HAP-1 (cell line): ENCODE measurements around the gene PFKP.
A peak's percentile ranks its signal among the peaks of the same experiment; 100 is the strongest.

ENCODE experiments used
- DNase-seq, 2 experiments: peaks; one replicate each; pipeline ENCODE4 v3.0.0-alpha.2; 2016 to 2020; ENCODE audit warnings: low spot score in 2 of 2
- H3K27me3 ChIP-seq: fragments of 250-450 bp; sonication (Bioruptor Pico); 2 replicates; pipeline ENCODE4 v1.5.1; 2020; ENCODE audit warnings: low read depth, mild to moderate bottlenecking, moderate library complexity
- H3K36me3 ChIP-seq: fragments of 250-450 bp; sonication (Bioruptor Pico); replicated peaks from 2 replicates; pipeline ENCODE4 v1.5.1; 2020; ENCODE audit warnings: mild to moderate bottlenecking
- H3K4me1 ChIP-seq: fragments of 250-450 bp; sonication (Bioruptor Pico); 2 replicates; pipeline ENCODE4 v1.5.1; 2020; ENCODE audit warnings: mild to moderate bottlenecking
- H3K4me3 ChIP-seq: fragments of 250-450 bp; sonication (Bioruptor Pico); 2 replicates; pipeline ENCODE4 v1.5.1; 2020; ENCODE audit warnings: mild to moderate bottlenecking, moderate library complexity
- H3K9me3 ChIP-seq: fragments of 250-450 bp; sonication (Bioruptor Pico); 2 replicates; pipeline ENCODE4 v1.5.1; 2020; ENCODE audit warnings: mild to moderate bottlenecking, moderate library complexity
- in situ Hi-C: fragments of 300-500 bp; cut with MboI; formaldehyde crosslinking; loops from 3 replicates; pipeline ENCODE4 v1.14.3; 2020; ENCODE audit warnings: low sequenced_read_pairs, inconsistent platforms, mixed read lengths

PFKP gene

DNA sequence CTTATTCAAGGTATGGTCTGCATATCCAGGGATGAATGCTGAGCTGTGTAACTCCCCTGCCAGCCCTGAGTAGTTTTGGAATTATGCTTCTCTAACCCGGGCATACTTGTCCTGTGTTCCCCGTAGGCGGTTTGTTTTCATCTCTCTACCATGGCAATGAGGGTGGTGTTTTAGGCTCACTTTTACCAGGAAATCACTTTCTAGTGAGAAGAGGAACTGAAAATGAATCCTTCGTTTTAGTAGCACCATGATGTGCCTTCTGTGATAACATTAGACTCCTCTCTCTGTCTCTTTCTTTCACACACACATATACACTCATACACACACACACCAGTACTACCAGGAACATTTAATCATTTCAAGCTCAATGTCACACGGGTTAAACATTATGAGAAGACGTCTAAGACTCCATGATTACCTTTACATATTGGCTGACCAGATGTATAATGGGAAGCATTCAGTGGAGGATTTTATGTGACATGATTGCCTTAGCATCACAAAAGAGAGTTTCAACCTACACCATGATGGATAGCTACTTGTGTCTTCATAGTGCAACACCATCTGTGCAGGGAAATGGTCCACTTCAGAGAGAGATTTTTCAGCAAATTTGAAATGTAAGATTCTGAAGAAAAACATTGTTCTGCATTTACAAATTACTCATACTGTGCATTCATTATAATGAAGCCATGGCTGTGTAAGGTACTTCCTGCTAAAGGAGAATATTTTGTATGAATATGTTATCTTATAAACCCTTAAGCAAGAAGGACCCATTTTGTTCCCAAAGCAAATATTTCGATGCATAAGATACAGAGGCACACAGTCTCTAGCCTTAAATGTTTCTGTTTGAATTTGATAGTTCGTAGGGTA lies 31.0 kb upstream of the PFKP start:
- in situ Hi-C loops: no loop called here
- no peaks in the 10 kb centered on the region; the same call in 1 of the 2 replicates for H3K27me3 ChIP-seq
- H3K4me1 ChIP-seq: no peaks in the 10 kb centered on the region
- no peak overlapping the region for H3K4me3 ChIP-seq
- H3K36me3 ChIP-seq: no peaks in the 10 kb centered on the region
- no peak for DNase-seq
- no peaks in the 10 kb centered on the region for H3K9me3 ChIP-seq

DNA sequence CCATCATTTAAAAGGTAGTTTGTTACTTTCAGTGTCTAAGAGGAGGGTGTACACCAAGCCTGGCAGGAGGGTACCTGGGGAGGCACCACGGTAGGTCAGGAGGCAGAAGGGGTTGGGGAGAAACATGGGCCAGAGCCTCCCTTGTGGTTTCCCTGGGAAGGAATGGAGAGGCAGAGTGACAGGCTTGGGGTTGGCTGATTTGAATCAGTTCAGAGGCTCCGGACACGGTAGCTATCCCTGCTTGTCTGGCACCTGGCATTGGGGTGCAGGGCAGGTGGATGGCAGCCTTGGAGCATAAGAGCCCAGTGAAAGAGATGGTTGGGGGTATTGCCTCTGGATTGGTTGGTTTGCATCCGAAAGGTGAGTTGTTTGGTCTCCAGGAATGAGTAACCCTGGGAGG lies 30.2 kb upstream of the PFKP start:
- no peak for DNase-seq
- H3K9me3 ChIP-seq: no peaks in the 10 kb centered on the region
- no peaks in the 10 kb centered on the region for H3K36me3 ChIP-seq
- no peaks in the 10 kb centered on the region for H3K4me1 ChIP-seq
- in situ Hi-C loops: no loop called here
- no peaks in the 10 kb centered on the region; the same call in 1 of the 2 replicates for H3K27me3 ChIP-seq
- no peak overlapping the region for H3K4me3 ChIP-seq

DNA sequence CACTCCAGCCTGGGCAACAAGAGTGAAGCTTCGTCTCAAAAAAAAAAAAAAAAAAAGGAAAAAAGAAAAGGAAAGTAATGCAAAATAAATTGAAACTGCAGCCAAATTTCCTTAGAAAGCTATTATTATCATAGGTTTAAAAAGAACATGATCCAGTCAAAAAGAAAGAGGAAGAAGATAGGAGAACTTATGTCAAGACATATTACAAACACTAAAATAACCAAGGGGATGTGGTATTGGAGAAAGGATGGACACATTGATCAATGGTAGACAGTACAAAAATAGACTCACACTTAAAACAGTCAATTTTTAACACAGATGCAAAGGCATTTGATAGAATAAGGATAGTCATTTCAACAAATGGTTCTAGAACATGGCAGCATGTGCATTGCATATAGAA lies 27.3 kb upstream of the PFKP start:
- in situ Hi-C loops: no loop called here
- no peaks in the 10 kb centered on the region; the same call in 1 of the 2 replicates for H3K27me3 ChIP-seq
- H3K36me3 ChIP-seq: no peaks in the 10 kb centered on the region
- no peak for DNase-seq
- H3K4me3 ChIP-seq: no peak overlapping the region
- H3K9me3 ChIP-seq: no peaks in the 10 kb centered on the region
- H3K4me1 ChIP-seq: no peaks in the 10 kb centered on the region

GRCh38 chr10:3042589-3042988 lies 24.8 kb upstream of the PFKP start:
- H3K27me3 ChIP-seq: no peaks in the 10 kb centered on the region
- in situ Hi-C loops: no loop called here
- H3K4me3 ChIP-seq: no peak overlapping the region
- no peaks in the 10 kb centered on the region for H3K9me3 ChIP-seq
- no peak for DNase-seq
- H3K36me3 ChIP-seq: no peaks in the 10 kb centered on the region
- no peaks in the 10 kb centered on the region; the same call in 1 of the 2 replicates for H3K4me1 ChIP-seq

DNA sequence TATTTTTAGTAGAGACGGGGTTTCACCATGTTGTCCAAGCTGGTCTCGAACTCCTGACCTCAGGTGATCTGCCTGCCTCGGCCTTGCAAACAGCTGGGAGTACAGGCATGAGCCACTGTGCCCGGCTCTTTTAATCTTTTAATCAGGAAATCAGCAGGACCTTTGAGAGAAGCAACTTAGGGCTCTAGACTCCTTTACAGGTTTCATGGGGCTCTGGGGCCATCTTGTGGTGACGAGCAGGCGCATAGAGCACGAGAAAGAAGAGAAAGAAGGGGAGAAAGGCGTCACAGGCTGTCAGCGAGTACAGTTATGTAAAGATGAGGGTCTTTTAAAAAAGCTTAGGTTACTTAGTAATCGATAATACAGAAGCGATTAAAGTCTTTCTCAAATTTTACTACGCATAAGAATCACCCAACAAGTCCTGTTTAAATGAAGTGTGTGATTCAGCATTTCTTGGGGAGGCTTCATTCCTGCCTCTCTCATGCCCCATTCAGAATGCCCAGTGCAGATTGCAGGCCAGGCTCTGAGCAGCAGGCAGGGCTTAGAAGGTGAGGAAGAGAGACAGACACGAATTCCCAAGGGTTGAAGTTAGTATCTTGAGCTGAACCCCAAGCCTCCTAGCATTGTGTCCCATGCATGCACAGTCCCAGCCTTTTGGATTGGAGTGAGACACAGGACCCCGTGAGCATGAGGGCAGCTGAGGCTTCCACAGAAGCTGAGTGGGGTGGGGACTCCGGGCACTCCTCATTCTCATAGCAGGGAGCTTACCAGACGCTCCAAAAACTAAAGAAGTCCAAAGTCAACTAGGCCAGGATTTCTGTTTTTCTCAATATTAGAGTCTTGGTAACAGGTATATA lies 23.6 kb upstream of the PFKP start:
- Histone ChIP-seq H3K4me1 (no peaks in the 10 kb centered on the region; the same call in 1 of the 2 replicates), H3K36me3 (no peaks in the 10 kb centered on the region), H3K4me3 (no peak overlapping the region), H3K27me3 (no peaks in the 10 kb centered on the region), H3K9me3 (no peaks in the 10 kb centered on the region)
- DNase-seq: peak; percentile 66 to 76
- in situ Hi-C loops: no loop called here

DNA sequence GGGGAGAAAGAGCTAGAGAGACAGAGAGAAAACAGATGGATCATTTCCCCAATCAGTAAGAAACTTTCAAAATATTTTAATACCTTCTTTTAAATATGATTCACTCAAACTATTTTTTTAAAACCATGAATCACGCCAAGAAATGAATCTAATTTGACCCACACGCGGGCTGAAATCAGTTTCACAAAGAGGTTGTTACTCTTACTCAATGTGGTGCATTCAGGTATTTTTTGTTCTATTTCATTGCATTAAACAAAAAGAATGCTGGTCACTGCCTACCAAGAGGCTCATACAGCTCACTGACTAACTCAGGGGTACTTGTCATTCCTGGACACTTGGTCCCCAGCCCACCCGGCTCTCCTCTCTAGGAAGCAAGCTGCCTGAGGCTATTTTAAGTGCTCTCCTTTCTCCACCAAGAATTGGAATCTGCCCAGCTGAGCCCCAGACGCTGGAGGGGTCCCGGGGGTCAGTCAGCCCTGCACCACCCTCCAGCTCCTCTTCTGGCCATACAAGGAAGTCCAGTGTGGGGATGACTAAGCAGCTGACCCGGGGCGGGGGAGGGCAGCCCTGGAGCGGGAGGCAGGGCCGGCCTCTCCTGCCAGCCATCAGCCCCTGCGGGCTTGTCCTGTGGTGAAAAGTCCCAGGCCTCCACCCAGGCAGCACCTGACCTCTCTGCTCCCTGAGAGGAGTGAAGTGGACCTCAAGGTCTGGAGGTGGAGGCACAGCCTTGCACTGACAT lies 21.7 kb upstream of the PFKP start:
- no peaks in the 10 kb centered on the region for H3K27me3 ChIP-seq
- no peaks in the 10 kb centered on the region for H3K9me3 ChIP-seq
- no peaks in the 10 kb centered on the region for H3K36me3 ChIP-seq
- H3K4me3 ChIP-seq: no peak overlapping the region
- in situ Hi-C loops: no loop called here
- no peaks in the 10 kb centered on the region; the same call in 1 of the 2 replicates for H3K4me1 ChIP-seq
- peak in 1 of 2 experiments; percentile 29 for DNase-seq

DNA sequence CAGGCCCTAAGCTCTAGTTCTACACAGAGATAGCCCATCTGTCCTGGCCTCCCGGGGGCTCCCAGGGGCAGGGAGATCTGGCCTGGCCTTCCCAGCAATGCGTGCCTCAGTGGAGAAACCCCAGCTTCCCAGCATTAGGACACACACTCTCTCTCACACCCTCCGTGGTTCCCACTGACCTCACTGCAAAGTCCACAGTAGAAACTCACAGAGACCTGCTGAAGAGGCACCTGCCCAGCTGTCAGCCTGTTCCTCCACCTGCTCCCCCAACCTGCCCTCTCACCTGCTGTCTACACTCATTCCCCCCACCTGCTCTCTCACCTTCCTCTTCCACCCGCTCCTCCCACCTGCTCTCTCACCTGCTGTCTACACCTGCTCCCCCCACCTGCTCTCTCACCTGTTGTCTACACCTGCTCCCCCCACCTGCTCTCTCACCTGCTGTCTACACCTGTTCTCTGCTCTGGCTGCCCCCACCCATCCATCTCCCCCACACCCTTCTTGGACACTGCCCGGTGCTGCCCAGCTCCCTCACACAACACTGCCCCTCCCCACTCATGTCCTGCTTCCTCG lies 21.1 kb upstream of the PFKP start:
- H3K4me3 ChIP-seq: no peak overlapping the region
- H3K4me1 ChIP-seq: no peaks in the 10 kb centered on the region; the same call in 1 of the 2 replicates
- in situ Hi-C loops: no loop called here
- no peaks in the 10 kb centered on the region for H3K27me3 ChIP-seq
- no peaks in the 10 kb centered on the region for H3K36me3 ChIP-seq
- DNase-seq: no peak
- no peaks in the 10 kb centered on the region for H3K9me3 ChIP-seq

GRCh38 chr10:3046981-3047547 lies 20.3 kb upstream of the PFKP start:
- DNase-seq: no peak
- Histone ChIP-seq H3K4me1 (no peaks in the 10 kb centered on the region; the same call in 1 of the 2 replicates), H3K27me3 (no peaks in the 10 kb centered on the region), H3K4me3 (no peak overlapping the region), H3K36me3 (no peaks in the 10 kb centered on the region), H3K9me3 (no peaks in the 10 kb centered on the region)
- in situ Hi-C loops: no loop called here

- no peak overlapping the region for H3K4me3 ChIP-seq
- H3K27me3 ChIP-seq: no peaks in the 10 kb centered on the region
- no peaks in the 10 kb centered on the region for H3K9me3 ChIP-seq
- no peak for DNase-seq
- in situ Hi-C loops: no loop called here
- no peaks in the 10 kb centered on the region for H3K36me3 ChIP-seq
- no peaks in the 10 kb centered on the region; the same call in 1 of the 2 replicates for H3K4me1 ChIP-seq
Observed at GRCh38 chr10:3047596-3047995, 19.8 kb upstream of the PFKP start.

GRCh38 chr10:3048119-3049019 lies 19.0 kb upstream of the PFKP start:
- Histone ChIP-seq H3K27me3 (no peaks in the 10 kb centered on the region), H3K4me1 (no peaks in the 10 kb centered on the region; the same call in 1 of the 2 replicates), H3K36me3 (no peaks in the 10 kb centered on the region), H3K4me3 (no peak overlapping the region), H3K9me3 (no peaks in the 10 kb centered on the region)
- in situ Hi-C loops: no loop called here
- DNase-seq: no peak

DNA sequence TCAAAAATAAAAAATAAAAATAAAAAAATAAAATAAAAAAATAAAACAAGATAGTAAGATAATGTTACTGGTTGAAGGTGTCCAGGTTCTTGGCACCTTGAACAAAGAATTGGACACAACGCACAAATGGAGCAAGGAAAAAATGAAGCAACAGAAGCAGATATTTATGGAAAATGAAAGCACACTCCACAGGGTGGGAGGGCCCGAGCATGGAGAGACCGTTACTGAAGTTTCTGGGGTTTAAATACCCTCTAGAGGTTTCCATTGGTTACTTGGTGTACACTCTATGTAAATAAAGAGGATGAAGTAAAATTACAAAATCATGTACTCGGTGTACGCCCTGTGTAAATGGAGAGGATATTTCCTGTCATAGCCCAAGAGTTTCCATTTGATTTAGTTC lies 15.7 kb upstream of the PFKP start:
- H3K4me3 ChIP-seq: no peak overlapping the region
- H3K27me3 ChIP-seq: no peaks in the 10 kb centered on the region
- no peaks in the 10 kb centered on the region for H3K4me1 ChIP-seq
- in situ Hi-C loops: no loop called here
- H3K36me3 ChIP-seq: no peaks in the 10 kb centered on the region
- no peak for DNase-seq
- no peaks in the 10 kb centered on the region; the same call in 1 of the 2 replicates for H3K9me3 ChIP-seq

DNA sequence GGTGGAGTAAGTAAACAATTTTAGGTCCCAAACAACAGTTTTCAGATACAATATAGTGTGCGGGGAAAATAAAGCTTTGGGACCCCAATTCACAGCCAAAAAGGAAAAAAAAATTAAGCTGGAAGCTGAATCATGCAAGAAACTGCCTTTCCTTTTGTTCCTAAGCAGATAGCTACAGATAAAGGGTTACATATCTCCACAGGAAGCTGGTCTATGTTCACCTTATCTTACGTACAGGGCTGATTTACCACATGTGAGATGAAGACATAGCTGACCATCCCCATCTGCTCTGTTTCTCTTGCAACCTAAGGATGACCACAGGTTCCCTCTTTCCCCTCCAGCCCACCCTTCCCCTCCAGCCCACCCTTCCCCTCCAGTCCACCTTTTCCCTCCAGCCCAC lies 14.2 kb upstream of the PFKP start:
- no peaks in the 10 kb centered on the region for H3K4me1 ChIP-seq

More for the DNA sequence above, 14.2 kb upstream of the PFKP start:
- no peak for DNase-seq
- no peaks in the 10 kb centered on the region for H3K36me3 ChIP-seq
- H3K4me3 ChIP-seq: no peak overlapping the region
- in situ Hi-C loops: no loop called here
- no peaks in the 10 kb centered on the region; the same call in 1 of the 2 replicates for H3K9me3 ChIP-seq
- H3K27me3 ChIP-seq: no peaks in the 10 kb centered on the region
